NCI-H1048 (cell line): Measurements from ENCODE around the gene NDUFS2.
"Not testable (repeated sequence)": the region's sequence is repeated elsewhere in the genome, so short reads cannot be mapped to it uniquely, and the experiment has no call there.

Source experiments
- DNase-seq: peaks from one replicate; lab custom pipeline; 2025; lab: John Stamatoyannopoulos, UW

NDUFS2 gene

GRCh38 chr1:161251579-161251978, 49.4 kb downstream of the NDUFS2 start:
- DNase-seq, result no peak

- not testable (repeated sequence) for DNase-seq
Measured at GRCh38 chr1:161255302-161255701, 53.1 kb downstream of the NDUFS2 start.

DNA sequence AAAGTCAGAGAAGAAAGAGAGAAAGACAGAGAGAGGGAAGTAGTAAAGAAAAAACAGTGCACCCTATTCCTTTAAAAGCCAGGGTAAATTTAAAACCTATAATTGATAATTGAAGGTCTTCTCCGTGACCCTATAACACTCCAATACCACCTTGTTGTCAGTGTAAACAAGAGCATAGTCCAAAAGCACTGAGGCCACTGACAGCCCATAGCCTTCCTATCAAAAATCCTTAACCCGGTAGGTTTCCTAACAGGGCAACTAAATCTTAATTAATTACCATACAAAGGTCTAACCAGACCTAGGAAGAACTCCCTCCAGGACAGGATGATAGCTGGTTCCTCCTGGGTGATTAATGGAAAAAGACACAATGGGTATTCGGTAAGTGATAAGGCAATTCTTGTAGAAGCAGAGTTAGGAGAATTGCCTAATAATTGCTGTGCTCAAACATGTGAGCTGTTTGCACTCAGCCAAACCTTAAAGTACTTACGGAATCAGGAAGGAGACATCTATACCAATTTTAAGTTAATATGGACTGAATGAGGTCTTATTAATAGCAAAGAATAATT, 53.9 kb downstream of the NDUFS2 start:
- not testable (repeated sequence) for DNase-seq

GRCh38 chr1:161257109-161257508, 54.9 kb downstream of the NDUFS2 start:
- DNase-seq, result not testable (repeated sequence)

GRCh38 chr1:161258439-161259344, 56.5 kb downstream of the NDUFS2 start, which contains the start of gene PCP4L1:
PCP4L1 (plus strand) TSS chr1:161258745; CDS start chr1:161258975, 230 bp downstream.
- no peak for DNase-seq

DNA sequence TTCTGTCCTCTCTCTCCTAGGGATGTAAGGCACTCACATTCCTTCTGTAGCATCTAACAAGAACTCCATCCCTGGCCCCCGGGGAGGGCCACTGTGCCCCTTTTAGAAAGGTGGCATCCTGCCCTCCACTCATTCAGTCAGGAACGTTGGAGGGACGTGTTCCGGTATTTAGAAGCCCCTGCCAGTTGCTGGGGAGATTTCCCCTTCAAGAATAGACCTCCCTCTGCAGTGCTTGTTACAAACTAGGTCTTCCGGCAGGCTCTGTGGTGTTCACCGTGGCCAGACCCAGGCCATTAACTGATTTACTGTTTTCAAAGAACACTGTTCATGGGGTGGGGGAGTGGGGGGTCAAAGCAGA, 57.2 kb downstream of the NDUFS2 start:
- DNase-seq, result no peak

DNA sequence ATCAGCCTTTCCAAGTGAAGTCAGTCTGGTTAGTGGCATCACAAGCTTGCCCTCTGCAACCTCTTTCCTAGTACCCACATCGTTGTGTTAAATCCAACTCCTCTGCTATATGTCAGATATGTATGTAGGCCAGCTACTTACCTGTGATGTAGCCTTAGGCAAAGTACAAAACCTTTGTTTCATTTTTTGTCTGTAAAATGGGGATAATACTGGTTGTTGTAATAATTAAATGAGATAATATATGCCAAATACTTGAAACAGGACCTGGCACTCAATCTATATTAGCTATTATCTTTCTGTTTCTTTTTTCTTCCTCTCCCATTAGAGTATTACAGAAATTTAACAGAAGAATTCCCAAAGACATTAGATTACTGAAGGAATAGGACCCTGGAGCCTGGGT, 57.6 kb downstream of the NDUFS2 start:
- no peak for DNase-seq

DNA sequence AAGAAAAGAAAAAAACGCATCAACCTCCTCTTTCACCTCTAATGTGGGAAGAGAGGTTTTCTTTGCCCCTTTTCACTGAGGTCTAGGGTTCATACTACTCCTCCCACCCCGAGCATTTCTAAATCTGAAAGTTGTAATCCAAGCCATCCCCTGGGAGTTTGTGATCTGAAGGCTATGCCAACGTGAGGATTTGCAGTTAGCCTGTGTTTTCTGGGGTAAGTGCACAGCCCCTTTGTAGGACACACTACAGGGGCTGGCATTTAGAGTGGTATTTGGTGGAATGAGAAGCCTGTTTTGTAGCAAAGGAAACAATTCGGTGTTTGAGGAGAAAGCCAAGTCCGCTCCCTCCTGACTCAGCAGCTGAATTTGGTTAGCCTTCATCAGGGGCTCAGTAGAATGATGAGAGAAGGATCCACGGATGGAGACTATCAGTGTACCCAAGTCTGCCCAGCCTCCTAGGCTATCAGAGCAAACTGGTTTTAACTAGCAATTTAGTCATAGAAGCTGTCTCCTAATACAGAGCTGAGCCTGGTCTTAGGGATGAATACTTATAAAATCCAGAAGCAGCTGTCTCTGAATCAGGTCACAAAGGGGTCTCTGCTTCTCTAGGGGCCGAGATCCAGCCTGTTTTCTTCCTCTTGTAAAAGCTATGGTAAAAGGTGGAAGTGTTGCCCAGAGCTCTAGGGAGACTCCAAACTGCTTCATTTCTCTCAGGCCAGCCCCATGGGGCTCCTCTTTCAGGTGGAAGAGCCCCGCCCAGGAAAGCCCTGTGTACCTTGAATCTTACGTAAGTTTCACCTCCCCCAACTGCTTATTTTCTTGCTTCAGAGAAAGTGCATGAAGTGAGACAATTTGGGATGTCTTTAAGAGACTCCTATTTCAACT, 58.5 kb downstream of the NDUFS2 start:
- no peak for DNase-seq

DNA sequence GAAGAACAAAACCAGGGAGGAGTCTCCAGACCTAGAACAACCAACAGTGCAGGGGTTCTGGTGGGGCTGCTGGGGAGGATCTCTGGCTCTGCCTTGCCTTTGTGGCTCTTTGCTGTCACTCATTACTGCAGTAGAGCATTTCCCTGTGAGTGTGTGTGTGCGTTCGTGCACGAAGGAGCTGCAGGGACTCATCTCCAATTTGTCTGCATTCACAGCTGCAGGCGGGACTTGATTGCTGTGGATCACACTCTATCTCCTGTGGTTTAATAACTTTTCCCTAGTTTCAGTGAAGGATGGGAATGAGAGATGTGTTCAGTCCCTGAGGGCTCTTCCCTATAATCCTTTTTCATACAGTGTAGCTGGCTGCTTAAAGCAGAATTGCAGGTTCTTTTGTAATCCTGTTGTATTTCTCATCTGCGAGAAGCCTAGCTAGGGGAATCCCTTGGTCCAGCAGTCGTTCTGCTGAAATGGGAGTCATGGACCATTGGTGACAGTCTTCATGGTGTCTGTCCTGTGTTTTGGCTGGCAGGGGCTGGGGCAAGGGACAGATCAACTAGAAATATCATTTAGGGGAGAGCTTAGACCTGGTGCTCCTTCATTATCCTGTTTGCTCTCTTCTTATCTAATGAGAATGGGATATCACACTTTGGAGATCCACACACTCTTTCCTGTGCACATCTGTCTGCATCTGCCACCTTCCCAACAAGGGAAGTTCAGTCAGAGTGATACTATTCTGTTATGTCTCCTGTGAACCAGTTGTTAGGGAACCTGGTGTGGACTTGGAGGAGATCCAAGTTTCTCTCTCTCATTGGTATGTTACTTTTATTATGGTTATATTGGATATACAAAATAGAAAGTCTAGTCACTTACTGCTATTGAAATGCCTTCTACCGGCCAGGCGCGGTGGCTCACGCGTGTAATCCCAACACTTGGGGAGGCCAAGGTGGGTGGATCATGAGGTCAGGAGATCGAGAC, 59.4 kb downstream of the NDUFS2 start:
- no peak for DNase-seq
